GM12801 (cell line): ENCODE data around the gene CTF1.

Experiments
- TF ChIP-seq, protein P1 (sequence below): IDR thresholded peaks from one replicate; pipeline ENCODE4 v1.5.1; 2011; ENCODE audit warnings: control low read depth; ENCODE audit not compliant: insufficient read length; ENCODE audit errors: extremely low read depth

CTF1 gene

DNA sequence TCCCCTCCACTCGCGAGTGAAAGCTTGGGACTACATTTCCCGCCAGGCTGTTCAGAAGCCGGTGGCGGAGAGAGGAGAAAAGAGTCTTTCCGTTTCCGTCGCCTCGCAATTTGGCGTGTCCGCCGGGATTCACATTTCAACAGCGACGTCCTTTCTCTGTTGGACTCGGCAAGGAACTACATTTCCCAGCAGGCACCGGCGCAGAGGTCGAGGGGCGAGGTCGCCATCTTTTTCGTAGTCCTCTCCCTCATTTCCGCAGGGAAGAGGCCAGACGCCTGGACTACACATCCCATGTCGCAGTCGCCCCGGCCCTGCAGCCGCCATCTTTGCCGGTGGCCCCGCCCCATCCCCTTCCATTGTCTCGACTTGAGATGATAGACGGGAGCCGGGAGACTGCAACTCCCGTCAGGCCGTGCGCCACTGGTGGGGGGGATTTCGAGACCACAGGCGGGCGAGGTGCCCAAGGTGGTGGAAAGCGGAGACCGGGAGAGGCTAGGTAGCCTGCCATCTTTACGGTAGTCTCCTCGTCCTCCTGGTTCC, 26.1 kb downstream of the CTF1 start:
- TF ChIP-seq, protein P1, sequence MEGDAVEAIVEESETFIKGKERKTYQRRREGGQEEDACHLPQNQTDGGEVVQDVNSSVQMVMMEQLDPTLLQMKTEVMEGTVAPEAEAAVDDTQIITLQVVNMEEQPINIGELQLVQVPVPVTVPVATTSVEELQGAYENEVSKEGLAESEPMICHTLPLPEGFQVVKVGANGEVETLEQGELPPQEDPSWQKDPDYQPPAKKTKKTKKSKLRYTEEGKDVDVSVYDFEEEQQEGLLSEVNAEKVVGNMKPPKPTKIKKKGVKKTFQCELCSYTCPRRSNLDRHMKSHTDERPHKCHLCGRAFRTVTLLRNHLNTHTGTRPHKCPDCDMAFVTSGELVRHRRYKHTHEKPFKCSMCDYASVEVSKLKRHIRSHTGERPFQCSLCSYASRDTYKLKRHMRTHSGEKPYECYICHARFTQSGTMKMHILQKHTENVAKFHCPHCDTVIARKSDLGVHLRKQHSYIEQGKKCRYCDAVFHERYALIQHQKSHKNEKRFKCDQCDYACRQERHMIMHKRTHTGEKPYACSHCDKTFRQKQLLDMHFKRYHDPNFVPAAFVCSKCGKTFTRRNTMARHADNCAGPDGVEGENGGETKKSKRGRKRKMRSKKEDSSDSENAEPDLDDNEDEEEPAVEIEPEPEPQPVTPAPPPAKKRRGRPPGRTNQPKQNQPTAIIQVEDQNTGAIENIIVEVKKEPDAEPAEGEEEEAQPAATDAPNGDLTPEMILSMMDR = no peak

DNA sequence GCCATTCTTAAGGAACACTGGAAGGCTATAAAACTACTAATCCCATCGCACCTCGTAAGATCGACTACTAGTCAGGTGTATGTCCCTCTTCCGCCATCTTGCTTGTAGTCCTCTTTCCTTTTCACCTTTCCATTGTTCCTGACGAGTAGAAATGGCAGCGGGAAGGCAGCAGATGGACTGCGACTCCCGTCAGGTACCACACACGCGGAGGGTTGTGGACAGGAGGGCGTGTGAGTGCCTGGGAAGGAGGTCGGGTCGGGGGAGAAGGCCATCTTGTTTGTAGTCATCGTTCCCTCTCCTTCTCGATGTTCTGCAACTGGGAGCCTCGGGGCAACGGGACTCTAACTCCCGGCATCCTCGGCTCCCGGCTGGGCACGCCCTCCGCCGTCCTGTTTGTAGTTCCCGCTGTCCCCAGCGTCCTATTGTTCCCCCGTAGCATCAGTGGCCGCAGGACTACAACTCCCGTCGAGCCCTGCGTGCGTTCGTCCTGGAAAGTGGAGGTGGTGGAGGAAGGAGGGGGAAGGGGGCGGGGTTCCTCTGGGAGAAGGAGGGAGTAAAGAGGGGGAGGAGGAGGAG, 26.6 kb downstream of the CTF1 start:
- TF ChIP-seq, protein P1 = no peak

DNA sequence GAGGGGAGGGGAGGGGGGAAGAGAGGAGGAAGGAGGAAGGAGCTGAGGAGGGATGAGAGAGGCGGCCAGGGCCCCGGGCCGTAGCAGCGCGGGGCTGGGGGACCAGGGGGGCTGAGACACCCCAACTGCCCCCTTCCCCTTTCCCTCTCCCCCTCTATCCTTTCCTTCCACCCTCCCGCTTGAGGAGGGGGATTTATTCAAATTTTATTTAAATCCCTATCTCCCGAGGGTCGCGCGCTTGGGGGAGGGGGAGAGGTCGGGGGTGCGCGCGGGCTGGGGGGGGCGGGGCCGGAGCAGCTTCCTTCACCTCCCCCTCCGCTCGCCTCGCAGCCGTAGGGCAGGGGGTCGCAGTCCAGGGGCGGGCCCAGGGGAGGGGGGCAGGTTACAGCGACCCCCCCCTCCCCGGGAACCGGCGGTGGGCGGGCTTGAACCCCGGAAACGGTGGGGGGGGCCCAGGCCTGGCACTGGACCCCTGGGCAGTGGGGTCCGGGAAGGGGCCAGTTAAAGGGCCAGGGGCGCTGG, 27.2 kb downstream of the CTF1 start, which contains the start of gene FBXL19:
TSS of gene FBXL19 (plus strand) at position 19 of the 522 bp plus-strand sequence. CDS start 2,183 bp downstream, outside the sequence.
- TF ChIP-seq, protein P1 = no peak

DNA sequence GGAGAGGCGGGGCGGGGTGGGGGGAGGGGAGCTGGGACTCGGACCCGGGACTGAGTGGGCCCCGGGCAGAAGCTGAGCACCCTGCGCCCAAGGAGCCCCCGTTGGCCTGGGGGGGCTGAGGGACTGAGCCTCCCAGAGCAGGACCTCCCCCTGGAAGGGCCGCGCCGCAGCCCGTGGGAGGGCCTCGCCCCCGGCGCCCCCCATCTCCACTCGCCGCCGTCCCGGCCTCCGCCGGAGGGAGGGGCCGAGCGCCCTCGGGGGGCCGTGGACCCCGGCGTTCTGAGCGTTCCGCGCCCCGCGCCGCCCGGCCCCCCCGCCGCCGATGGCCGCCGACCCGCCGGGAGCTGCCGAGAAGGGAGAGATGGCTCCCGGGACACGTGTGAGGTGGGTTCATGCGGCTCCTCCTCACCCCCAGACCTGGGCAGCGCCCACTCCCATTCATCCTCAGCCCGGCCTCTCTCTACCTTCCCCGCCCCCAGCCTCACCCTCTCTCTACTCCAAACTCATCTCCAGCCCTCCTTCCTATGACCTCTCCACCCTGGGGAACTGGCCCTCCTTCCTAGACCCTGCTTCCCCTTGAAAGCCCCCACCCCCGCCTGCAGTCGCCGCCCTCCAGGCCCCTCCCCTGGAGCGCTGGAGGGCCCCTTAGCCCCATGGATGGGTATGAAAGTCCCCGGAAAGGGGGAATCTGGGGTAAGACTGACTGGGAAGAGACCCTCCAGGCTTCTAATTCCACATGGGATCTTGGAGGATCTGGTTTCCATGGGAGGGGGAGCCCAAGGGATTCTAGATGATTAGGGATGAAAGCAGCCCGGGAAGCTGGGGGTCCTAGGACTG, 27.9 kb downstream of the CTF1 start:
- TF ChIP-seq, protein P1 = no peak

DNA sequence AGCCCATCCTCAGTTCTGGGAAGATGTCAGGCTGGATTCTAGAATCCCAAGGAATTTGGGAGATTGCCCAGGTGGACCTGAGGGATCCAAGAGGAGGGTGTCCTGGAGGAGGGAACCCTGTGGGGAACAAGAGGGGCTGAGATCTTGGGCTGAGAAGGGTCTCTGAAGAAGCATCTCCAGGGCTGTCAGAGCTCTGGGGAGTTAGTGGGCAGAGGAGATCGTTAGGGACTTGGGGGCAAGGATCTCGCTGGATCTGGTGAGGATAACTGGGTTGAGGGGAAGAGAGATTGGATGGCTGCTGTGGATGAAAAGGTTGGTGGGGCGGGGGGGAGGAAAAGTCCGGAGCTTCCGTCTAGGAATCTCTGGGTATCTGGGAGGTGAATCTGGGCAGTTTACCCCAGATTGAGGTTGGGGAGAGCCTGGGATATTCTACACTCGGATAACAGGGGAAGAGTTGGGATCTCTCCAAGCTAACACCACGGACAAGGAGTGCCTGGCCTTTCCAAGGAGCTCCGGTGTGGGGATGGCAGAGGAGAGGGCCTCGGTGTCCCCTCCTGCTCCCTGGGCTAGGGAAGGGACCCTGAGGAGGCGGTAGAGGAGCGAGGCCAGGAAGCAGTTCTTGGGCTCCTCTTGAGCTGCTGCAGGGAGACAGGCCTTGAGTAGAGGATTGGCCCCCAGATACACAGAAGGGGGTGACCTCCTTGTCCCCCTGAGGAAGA, 28.7 kb downstream of the CTF1 start:
- TF ChIP-seq, protein P1 = no peak

DNA sequence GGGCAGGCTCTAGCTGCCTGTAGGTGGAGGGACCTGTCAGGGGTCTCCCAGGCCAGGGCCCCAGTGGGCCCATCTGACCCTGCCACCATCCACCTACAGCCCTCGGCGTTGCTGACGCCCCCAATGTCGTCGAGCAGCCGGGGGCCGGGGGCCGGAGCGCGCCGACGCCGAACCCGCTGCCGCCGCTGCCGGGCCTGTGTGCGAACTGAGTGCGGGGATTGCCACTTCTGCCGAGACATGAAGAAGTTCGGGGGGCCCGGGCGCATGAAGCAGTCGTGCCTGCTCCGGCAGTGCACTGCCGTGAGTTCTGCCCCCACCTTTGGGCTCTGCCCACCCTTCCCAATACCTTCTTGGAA, 29.2 kb downstream of the CTF1 start:
- TF ChIP-seq, protein P1 = no peak
